Stimulated activated naive B cell treated with anti-CD40 and anti-IgM and Interleukin-4, amounts not matched to agents 10 μg/mL and 1 μg/mL and 100 μg/mL, for 72 hours (primary cell): ENCODE data around the gene SMOC2.
"Not testable (repeated sequence)": the region's sequence is repeated elsewhere in the genome, so short reads cannot be mapped to it uniquely, and the experiment has no call there.

Source experiments
- ATAC-seq, 2 donors: fragments of 150-1000 bp; cut with Tn5 transposase; replicated peaks; 2 replicates each; pipeline ENCODE4 v1.10.0; 2021; ENCODE audit warnings: moderate library complexity in 1 of 2
- DNase-seq: peaks from one replicate; pipeline ENCODE4 v3.0.0; 2021
- H3K27ac Mint-ChIP-seq: one replicate; pipeline ENCODE4 v1.8.0; 2022; ENCODE audit warnings: mild to moderate bottlenecking, mixed read lengths
- H3K27me3 Mint-ChIP-seq, 2 donors: one replicate each; pipeline ENCODE4 v1.8.0; 2022; ENCODE audit warnings: mixed read lengths in 2 of 2
- H3K36me3 Mint-ChIP-seq, 2 donors: one replicate each; pipeline ENCODE4 v1.8.0; 2022; ENCODE audit warnings: mixed read lengths in 2 of 2, mild to moderate bottlenecking in 1 of 2
- H3K4me1 Mint-ChIP-seq, 2 donors: one replicate each; pipeline ENCODE4 v1.8.0; 2022; ENCODE audit warnings: mixed read lengths in 2 of 2, mild to moderate bottlenecking in 1 of 2
- H3K4me3 Mint-ChIP-seq, 2 donors: one replicate each; pipeline ENCODE4 v1.8.0; 2022; ENCODE audit warnings: mild to moderate bottlenecking in 2 of 2, mixed read lengths in 2 of 2, moderate library complexity in 1 of 2
- H3K9me3 Mint-ChIP-seq, 2 donors: one replicate each; pipeline ENCODE4 v1.8.0; 2022; ENCODE audit warnings: mixed read lengths in 2 of 2, mild to moderate bottlenecking in 1 of 2

Gene SMOC2

DNA sequence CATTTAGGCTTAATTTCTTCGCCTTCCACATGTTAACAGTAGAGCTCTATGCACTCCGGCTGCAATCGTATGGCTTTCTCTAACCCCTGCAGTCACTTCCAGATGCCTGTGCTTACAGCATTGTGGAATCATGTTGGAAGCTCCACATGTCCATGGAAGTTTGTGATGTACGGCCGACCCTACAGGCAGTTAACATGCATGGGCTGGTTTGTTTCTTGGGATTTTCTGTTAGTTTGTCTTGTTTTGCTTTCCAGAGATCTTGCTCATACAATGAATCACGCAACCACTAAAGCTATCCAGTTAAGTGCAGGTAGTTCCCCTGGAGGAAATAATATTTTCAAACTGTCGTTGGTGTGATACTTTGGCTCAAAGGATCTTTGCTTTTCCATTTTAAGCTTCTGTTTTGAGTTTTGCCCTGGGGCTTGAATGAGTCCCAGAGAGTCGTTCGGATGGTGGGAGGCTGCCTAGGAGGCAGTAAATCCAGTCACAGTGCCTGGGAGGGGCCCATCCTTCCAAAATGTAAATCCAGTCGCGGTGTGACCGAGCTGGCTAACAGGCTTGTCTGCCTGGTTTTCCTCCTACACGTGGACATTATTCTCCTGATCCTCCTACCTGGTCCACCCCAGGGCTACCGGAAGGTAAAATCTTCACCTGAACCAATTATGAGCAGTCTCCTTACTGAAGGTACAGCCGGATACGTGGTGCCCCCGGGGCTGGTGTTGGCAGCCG is 225.9 kb downstream of the SMOC2 start:
- Mint-ChIP-seq H3K9me3 (peaks cover 0 to 2% of the 10 kb centered on the region in 2 donors), H3K4me3 (no peak overlapping the region), H3K27me3 (no peaks in the 10 kb centered on the region), H3K27ac (no peak overlapping the region), H3K4me1 (no peaks in the 10 kb centered on the region), H3K36me3 (no peaks in the 10 kb centered on the region)
- DNase-seq (no peak), ATAC-seq (no peak)

DNA sequence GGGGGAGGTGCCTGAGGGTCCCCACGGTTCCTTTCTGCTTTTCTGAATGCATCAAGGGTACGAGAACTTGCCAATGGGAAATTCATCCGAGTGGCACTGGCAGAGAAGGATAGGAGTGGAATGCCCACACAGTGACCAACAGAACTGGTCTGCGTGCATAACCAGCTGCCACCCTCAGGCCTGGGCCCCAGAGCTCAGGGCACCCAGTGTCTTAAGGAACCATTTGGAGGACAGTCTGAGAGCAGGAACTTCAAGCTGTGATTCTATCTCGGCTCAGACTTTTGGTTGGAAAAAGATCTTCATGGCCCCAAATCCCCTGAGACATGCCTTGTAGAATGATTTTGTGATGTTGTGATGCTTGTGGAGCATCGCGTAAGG is 226.4 kb downstream of the SMOC2 start:
- DNase-seq (no peak), ATAC-seq (no peak)
- Mint-ChIP-seq H3K27me3 (no peaks in the 10 kb centered on the region), H3K9me3 (peaks cover 0 to 2% of the 10 kb centered on the region in 2 donors), H3K36me3 (no peaks in the 10 kb centered on the region), H3K27ac (no peak overlapping the region), H3K4me3 (no peak overlapping the region), H3K4me1 (no peaks in the 10 kb centered on the region)

GRCh38 chr6:168670401-168670985 is 229.5 kb downstream of the SMOC2 start:
- H3K4me3 Mint-ChIP-seq: no peak overlapping the region
- no peaks in the 10 kb centered on the region for H3K4me1 Mint-ChIP-seq
- H3K9me3 Mint-ChIP-seq: no peaks in the 10 kb centered on the region
- no peak for ATAC-seq
- no peaks in the 10 kb centered on the region for H3K36me3 Mint-ChIP-seq
- no peaks in the 10 kb centered on the region for H3K27me3 Mint-ChIP-seq
- no peak overlapping the region for H3K27ac Mint-ChIP-seq
- no peak for DNase-seq

DNA sequence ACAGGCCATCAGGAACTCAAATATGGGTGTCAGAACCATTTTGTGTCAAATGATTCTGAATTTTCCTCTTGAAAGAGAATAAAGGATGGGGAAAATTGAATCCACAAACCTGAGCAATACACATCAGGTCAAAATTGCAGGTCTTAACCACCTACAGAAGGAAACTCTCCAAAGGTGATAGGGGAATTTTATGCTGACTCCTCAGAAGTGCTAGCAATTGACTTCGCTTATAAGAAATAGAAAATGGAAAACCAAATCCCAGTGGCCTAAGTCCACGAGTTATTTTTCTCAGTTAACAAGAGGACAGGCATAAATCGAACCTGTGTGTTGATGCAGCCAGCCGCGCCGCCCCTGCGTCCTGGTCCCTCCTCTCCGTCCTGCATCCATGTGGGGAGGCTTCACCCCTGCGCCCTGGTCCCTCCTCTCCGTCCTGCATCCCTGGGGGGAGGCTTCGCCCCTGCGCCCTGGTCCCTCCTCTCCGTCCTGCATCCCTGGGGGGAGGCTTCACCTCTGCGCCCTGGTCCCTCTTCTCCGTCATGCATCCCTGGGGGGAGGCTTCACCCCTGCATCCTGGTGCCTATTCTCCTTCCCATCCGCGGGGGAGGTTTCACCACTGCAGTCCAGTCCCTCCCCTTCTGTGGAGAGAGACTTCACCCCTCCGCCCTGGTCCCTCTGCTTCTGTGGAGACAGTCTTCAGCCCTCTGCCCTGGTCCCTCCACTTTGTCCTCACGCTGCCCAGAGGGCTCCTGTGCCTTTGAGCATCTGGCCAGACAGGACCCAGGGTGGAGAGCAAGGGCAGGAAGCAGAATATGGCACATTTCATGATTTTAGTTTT is 230.3 kb downstream of the SMOC2 start:
- no peaks in the 10 kb centered on the region for H3K36me3 Mint-ChIP-seq
- peaks cover 2 to 4% of the 10 kb centered on the region in 2 donors for H3K9me3 Mint-ChIP-seq
- no peaks in the 10 kb centered on the region for H3K27me3 Mint-ChIP-seq
- ATAC-seq (no peak), DNase-seq (no peak)
- H3K4me1 Mint-ChIP-seq: no peaks in the 10 kb centered on the region
- H3K27ac Mint-ChIP-seq: no peak overlapping the region
- no peak overlapping the region for H3K4me3 Mint-ChIP-seq

- H3K9me3 Mint-ChIP-seq: peaks cover 5 to 9% of the 10 kb centered on the region in 2 donors
- no peaks in the 10 kb centered on the region for H3K36me3 Mint-ChIP-seq
- no peaks in the 10 kb centered on the region for H3K4me1 Mint-ChIP-seq
- no peaks in the 10 kb centered on the region for H3K27me3 Mint-ChIP-seq
- no peak overlapping the region for H3K4me3 Mint-ChIP-seq
- DNase-seq (no peak), ATAC-seq (no peak)
- H3K27ac Mint-ChIP-seq: no peak overlapping the region
Observed at GRCh38 chr6:168671863-168672546, 231.0 kb downstream of the SMOC2 start.

DNA sequence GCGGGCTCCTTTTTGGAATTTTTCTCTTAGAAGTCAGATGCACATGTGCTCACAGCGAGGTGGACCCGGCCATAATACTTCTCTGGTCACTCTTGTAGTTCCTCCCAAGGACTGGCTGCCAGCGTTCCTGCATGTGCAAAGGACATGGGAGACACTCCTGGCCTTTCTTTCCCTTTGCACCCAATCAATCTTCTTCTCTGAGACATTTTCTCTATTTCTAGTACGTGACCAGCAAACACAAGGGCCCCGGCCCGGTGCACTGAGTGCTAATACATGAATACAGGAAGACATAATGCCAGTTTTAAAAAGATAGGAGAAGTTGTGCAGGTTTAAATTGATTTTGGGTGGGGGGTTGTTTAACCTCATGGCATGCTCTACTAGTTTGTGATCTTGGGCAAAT is 233.6 kb downstream of the SMOC2 start:
- Mint-ChIP-seq H3K36me3 (no peaks in the 10 kb centered on the region), H3K27me3 (no peaks in the 10 kb centered on the region), H3K9me3 (peaks cover 5 to 20% of the 10 kb centered on the region in 2 donors), H3K4me1 (no peaks in the 10 kb centered on the region), H3K4me3 (no peak overlapping the region), H3K27ac (no peak overlapping the region)
- ATAC-seq: no peak
- DNase-seq: no peak

- Mint-ChIP-seq H3K36me3 (no peaks in the 10 kb centered on the region), H3K4me1 (no peaks in the 10 kb centered on the region), H3K27me3 (no peaks in the 10 kb centered on the region), H3K9me3 (peaks cover 5 to 20% of the 10 kb centered on the region in 2 donors), H3K27ac (no peak overlapping the region), H3K4me3 (no peak overlapping the region)
- DNase-seq: no peak
- no peak for ATAC-seq
Observed at GRCh38 chr6:168675375-168675774, 234.4 kb downstream of the SMOC2 start.

GRCh38 chr6:168675933-168676551 is 235.1 kb downstream of the SMOC2 start:
- H3K27ac Mint-ChIP-seq: no peak overlapping the region
- no peak overlapping the region for H3K4me3 Mint-ChIP-seq
- H3K27me3 Mint-ChIP-seq: no peaks in the 10 kb centered on the region
- peaks cover 5 to 20% of the 10 kb centered on the region in 2 donors for H3K9me3 Mint-ChIP-seq
- no peak for DNase-seq
- no peak for ATAC-seq
- H3K36me3 Mint-ChIP-seq: no peaks in the 10 kb centered on the region
- H3K4me1 Mint-ChIP-seq: no peaks in the 10 kb centered on the region

- H3K27ac Mint-ChIP-seq: no peak overlapping the region
- no peak overlapping the region for H3K4me3 Mint-ChIP-seq
- H3K9me3 Mint-ChIP-seq: peaks cover 5 to 20% of the 10 kb centered on the region in 2 donors
- DNase-seq (no peak), ATAC-seq (no peak)
- H3K4me1 Mint-ChIP-seq: no peaks in the 10 kb centered on the region
- H3K36me3 Mint-ChIP-seq: no peaks in the 10 kb centered on the region
- no peaks in the 10 kb centered on the region for H3K27me3 Mint-ChIP-seq
Observed at GRCh38 chr6:168676552-168677322, 235.8 kb downstream of the SMOC2 start.

DNA sequence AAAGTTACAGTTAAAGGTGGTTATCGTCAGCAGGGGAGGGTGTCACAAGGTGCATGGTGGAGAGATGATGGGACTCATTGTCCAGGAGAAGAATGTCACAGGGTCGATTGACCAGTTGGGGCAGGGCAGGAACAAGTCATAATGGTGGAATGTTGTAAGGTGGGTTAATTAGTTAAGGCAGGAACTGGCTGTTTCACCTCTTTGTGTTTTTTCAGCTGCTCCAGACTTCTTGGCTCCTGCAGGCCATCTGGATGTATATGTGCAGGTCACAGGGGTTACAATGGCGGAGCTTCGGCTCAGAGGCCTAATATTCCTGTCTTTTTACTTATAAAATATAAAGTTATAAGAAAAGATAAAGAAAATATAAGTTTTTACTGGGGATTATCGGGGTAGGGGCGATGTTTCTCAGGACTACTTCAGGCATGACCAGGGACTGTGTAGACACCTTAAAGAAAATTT is 236.4 kb downstream of the SMOC2 start:
- not testable (repeated sequence) for H3K36me3 Mint-ChIP-seq, H3K27ac Mint-ChIP-seq, H3K27me3 Mint-ChIP-seq, ATAC-seq, DNase-seq, H3K4me3 Mint-ChIP-seq, H3K4me1 Mint-ChIP-seq
- peaks cover 5 to 20% of the 10 kb centered on the region in 2 donors for H3K9me3 Mint-ChIP-seq

DNA sequence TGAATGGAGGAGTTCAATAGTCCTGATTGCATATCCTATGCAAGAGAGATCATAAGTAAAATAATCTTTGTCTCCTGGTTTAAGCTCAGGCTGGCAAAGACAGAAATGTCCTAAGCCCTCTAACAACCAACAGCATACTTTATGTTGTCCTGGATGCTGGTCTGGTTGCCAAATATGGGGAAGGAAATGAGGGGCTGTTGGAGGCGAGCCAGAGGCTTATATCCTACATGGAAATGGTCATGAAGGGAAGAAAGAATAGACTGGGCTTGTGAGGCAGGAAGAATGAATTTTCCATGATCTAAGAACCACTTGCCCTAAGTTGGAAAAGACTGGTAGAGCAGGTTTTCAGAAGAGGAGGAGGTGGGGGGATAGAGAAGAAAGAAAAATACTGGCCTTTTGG is 237.1 kb downstream of the SMOC2 start:
- Mint-ChIP-seq H3K4me1 (no peaks in the 10 kb centered on the region), H3K27ac (no peak overlapping the region), H3K36me3 (no peaks in the 10 kb centered on the region), H3K9me3 (peaks cover 5 to 20% of the 10 kb centered on the region in 2 donors), H3K27me3 (no peaks in the 10 kb centered on the region), H3K4me3 (no peak overlapping the region)
- no peak for ATAC-seq
- DNase-seq: no peak

- Mint-ChIP-seq H3K9me3 (peaks cover 5 to 20% of the 10 kb centered on the region in 2 donors), H3K4me1 (no peaks in the 10 kb centered on the region), H3K27me3 (no peaks in the 10 kb centered on the region), H3K27ac (no peak overlapping the region), H3K36me3 (no peaks in the 10 kb centered on the region), H3K4me3 (no peak overlapping the region)
- ATAC-seq: no peak
- DNase-seq: no peak
Observed at GRCh38 chr6:168678588-168678987, 237.6 kb downstream of the SMOC2 start.

DNA sequence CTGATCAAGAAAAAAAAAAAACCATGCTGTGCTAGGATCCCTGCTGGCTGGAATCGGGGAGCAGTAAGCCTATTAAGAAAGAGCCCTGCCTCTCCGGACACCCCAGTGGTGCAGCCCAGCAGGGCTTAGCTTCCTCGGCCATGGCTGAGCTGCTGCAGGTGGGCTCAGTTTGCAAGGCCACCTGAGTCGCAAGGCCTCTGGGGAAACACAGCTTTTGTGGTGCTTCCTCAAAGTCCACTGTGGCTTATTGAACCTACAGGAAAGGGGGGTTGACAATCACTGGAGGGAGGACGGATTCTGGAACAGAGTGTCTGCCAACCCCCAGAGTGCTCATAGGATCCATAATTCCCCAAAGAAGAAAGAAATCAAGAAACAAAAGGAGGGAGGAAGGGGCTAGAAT is 240.8 kb downstream of the SMOC2 start:
- H3K27me3 Mint-ChIP-seq: no peaks in the 10 kb centered on the region
- peaks cover under 1 to 13% of the 10 kb centered on the region in 2 donors for H3K9me3 Mint-ChIP-seq
- no peak overlapping the region for H3K4me3 Mint-ChIP-seq
- no peak overlapping the region for H3K27ac Mint-ChIP-seq
- DNase-seq (no peak), ATAC-seq (no peak)
- no peaks in the 10 kb centered on the region for H3K36me3 Mint-ChIP-seq
- H3K4me1 Mint-ChIP-seq: no peaks in the 10 kb centered on the region
